Stimulated activated CD8-positive, alpha-beta memory T cell treated with anti-CD3 and anti-CD28 coated beads, Interleukin-15, amount 100 ng/mL, for 4 hours (primary cell): ENCODE data around the gene AGPAT3.

ENCODE experiments used
- DNase-seq, 2 donors: peaks; one replicate each; pipeline ENCODE4 v3.0.0-alpha.2; 2020; ENCODE audit warnings: low read depth in 2 of 2

AGPAT3 gene

GRCh38 chr21:43936247-43936967 is 71.4 kb downstream of the AGPAT3 start:
- DNase-seq = no peak

- no peak for DNase-seq
Observed at GRCh38 chr21:43937051-43937832, 72.2 kb downstream of the AGPAT3 start.

- no peak for DNase-seq
Observed at GRCh38 chr21:43937891-43938309, 72.9 kb downstream of the AGPAT3 start.

DNA sequence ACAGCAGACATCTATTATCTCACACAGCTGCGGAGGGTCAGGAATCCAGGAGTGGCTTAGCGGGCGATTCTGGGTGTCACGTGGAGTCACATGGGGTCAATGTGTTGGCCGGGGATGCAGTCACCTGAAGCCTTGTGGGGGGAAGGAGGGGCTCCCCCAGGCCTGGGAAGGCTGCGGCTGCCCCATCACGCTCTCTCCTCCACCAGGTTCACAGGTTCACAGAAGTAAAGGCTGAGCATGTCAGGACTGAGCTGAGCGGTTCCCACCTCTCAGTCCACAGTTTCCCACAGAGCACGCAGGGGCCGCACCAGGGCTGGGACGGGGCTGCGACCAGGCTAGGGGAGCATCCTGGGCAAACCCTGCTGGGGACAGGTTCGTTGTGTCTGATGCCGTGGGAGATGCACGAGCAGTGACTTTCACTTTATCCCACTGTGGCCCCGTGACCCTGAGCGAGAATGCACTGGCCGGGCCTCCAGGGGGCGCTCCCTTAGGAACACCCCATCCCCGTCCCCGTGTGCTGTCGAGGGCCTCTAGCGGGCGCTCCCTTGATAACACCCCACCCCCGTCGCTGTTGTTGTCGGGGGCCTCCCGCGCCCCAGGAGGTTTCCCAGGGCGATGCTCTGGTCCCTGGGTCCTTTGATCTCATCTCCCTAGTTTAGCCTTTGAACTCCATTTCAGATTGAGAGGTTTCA is 73.9 kb downstream of the AGPAT3 start:
- DNase-seq = peak; percentile 75 to 81

DNA sequence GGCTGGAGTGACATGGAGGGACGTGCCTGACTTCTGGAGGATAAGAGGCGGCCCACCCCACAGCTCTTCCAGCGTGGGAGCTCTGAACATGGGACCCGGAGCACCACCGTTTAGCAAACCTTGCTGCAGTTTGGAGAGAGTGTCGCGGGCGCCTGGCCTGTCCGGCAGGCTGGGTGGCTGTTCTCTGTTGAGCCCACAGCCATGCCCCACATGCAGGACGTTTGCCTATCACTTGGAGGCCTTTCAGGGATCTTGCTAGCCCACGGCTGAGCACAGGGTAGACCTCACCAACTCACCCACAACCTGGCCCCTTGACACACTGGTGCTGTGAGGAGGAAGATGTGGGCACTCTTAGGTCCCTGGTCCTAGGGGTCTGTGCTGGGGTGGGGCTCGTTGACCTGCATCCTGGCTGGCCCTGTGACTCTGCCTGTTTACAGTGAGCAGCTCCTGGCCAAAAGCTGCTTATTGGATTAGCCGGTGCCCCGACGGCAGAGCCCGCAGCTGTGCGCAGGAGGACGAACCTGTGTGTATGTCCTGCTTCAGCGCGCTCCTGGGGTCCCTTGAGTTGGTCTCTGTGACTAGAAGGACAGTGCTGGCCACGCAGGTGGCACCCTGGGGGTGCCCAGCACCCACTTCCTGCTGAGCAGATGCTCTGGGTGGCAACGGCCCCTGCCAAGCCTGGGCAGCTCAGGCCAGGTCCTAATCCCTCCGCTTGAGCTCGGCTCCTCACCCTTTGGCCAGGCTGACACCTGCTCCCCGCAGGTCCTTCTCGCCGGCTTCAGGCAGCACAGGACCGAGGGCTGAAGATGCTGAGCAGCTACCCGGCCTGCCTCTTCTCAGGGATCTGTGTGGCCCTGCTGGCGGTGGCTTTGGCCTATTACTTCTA is 74.7 kb downstream of the AGPAT3 start:
- DNase-seq = no peak

DNA sequence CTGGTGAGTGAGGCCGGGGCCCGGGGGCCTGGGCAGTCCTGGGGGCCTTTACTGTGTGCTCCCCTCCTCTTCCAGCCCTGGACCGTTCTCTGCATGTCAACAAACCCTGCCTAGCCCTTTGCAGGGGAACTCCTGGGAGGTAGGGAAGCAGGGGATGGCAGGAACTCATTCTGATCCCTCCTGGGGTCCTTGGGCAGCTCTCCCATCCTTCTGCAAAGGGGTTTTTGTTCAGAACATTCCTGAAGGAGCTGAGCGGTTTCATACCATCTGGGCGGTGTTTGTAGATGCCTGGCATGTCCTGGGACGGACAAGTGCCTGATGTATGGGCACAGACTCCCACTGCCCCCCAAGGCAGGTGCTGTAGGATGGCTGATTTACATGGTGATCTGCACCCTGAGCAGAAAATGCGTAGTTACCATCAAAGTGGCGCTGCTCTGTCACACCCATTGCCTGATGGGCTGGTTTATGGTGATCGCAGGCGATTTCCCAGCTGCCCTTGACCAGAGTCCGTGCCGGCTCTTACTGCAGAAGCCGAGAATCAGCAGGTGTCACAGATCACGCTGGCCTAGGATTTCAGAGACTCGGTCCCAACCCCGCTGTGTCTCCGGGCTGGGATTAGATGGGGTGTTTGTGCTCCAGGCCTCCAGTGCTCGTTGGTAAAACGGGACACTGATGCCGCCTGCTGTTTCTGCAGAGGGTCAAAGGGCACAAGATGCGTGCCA is 75.5 kb downstream of the AGPAT3 start:
- no peak for DNase-seq

DNA sequence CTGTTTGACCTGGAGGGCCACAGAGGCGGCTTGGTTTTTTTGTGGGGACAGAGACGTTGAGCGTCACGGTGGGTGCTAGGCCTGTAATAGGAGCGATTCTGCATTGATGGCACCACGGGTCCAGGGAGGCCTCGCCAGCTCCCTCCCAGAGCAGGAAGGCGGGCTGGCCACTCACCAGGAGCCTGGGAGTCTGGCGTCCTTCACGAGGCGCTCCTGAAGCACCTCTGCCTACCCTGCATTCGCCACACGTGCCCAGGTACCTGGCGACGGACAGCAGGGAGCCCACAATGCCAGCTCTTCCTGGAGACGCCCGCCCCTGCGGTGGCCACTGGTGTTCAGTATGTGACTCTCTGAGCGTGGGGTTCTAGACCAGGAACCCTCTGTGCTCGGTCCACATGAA is 77.2 kb downstream of the AGPAT3 start:
- DNase-seq = no peak

DNA sequence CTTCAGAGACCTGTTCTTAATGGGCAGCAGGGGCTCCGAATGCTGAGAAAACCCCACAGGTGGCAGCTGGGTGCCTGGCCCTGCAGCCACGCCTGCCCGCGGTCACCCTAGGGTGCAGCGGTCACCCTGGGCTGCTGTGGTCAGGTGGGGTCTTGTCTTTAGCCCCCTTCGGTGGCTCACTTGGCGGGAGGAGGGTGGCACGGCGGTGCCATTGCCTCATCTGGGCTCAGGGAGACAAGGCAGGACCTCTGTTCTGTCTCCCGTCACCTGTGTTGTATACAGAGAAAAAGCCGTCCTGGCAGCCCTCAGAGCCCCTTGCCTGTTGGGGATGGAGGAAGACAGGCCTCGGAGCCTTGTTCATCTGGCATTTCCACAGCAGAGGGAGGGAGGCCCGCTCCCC is 77.6 kb downstream of the AGPAT3 start:
- no peak for DNase-seq

- no peak for DNase-seq
Observed at GRCh38 chr21:43943512-43944077, 78.6 kb downstream of the AGPAT3 start.

- no peak for DNase-seq
Observed at GRCh38 chr21:43944078-43944633, 79.1 kb downstream of the AGPAT3 start.

- no peak for DNase-seq
Observed at GRCh38 chr21:43944757-43945156, 79.7 kb downstream of the AGPAT3 start.

- no peak for DNase-seq
Observed at GRCh38 chr21:43948740-43949498, 83.9 kb downstream of the AGPAT3 start.

- no peak for DNase-seq
Observed at GRCh38 chr21:43949499-43950208, 84.6 kb downstream of the AGPAT3 start.

DNA sequence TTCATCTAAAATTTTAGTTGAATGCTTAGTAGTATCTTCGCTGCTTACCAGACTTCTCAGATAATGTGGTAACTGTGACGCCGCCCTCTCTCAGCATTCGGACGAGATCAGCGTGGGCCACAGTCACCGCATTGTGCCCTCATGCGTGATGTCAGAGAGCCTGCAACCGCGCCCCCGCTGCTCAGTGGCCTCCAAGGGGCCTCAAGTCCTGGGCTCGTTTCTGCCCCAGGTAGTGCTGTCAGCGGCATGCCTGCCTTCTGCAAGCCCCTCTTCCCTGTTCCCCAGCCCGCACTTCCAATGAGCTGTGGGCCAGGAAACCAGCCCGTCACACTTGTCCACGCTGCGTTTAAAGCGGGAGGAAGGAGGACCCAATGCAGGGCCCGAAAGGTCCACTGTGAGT is 85.5 kb downstream of the AGPAT3 start:
- no peak for DNase-seq

DNA sequence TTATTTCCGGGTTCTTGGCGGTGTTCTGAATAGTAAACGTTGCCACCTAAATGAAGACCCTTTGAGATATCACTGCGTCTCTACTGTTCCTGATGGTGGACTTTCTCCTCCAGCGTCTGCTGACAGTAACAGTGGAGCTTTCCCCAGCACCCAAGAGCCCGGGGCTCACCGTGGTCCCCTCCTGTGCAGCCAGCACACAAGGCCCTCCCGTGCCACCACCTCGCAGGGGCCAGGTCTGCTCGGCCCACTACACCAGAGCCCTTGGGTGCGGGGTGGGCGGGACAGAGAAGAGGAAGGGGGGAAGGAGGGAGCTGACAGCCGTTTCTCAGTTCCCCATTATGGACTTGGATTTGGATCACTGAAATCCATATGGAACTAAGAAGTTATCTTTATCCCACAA is 85.9 kb downstream of the AGPAT3 start:
- DNase-seq = no peak

GRCh38 chr21:43951911-43952703 is 87.1 kb downstream of the AGPAT3 start:
- DNase-seq = no peak

- DNase-seq = no peak
Observed at GRCh38 chr21:43953021-43953420, 88.0 kb downstream of the AGPAT3 start.

GRCh38 chr21:43954042-43954441 is 89.0 kb downstream of the AGPAT3 start:
- DNase-seq = no peak
